ENCODE measurements around the gene PEX1. TPM values are rescaled to one million over a fixed set of nuclear protein-coding genes. Genes with fewer than 3 reads are reported as not detected.

The PEX1 gene
- total RNA-seq, 4 donors from 2014 or later = 17.2 to 29.6 (median 23.1) TPM

- H3K36me3 ChIP-seq = peaks cover 0 to 52% (median 19%) of the 10 kb centered on the region in 4 donors
- TF ChIP-seq EP300 (IDR thresholded peaks at IDR 0.05; ENCODE audit: low read depth) (no peak), POLR2A (IDR thresholded peaks at IDR 0.05) (no peak), POLR2AphosphoS5 (IDR thresholded peaks at IDR 0.05) (no peak), CTCF (IDR thresholded peaks at IDR 0.05) (no peak)
- no peak overlapping the region for H3K4me3 ChIP-seq
- H3K27ac ChIP-seq = no peak overlapping the region
- no peaks in the 10 kb centered on the region for H3K4me1 ChIP-seq
- in situ Hi-C loops (cut with MboI; ENCODE audit: low pct_ligation_motif_present in 1 of 4, low pct_unique_long_range_greater_than_20kb in 1 of 4, low sequenced_read_pairs in 3 of 4) (no loop called here), intact Hi-C loops (cut with DNase I; ENCODE audit: low total_unique reads) (no loop called here)
- 87% methylated on average over 2 of the region's 2 CpGs; no CpG with 5 or more reads in 1 of the 2 donors for WGBS, 2 donors (ENCODE audit: low coverage in 1 of 2)
- no peaks in the 10 kb centered on the region for H3K9me3 ChIP-seq
- no peak for DNase-seq
- H3K27me3 ChIP-seq = no peaks in the 10 kb centered on the region
Measured at GRCh38 chr7:92563345-92563744, 35.0 kb upstream of the PEX1 start.

- H3K4me1 ChIP-seq = no peaks in the 10 kb centered on the region
- DNase-seq = no peak
- intact Hi-C loops (cut with DNase I; ENCODE audit: low total_unique reads) (no loop called here), in situ Hi-C loops (cut with MboI; ENCODE audit: low pct_ligation_motif_present in 1 of 4, low pct_unique_long_range_greater_than_20kb in 1 of 4, low sequenced_read_pairs in 3 of 4) (no loop called here)
- H3K9me3 ChIP-seq = no peaks in the 10 kb centered on the region
- H3K27ac ChIP-seq = no peak overlapping the region
- H3K36me3 ChIP-seq = peaks cover 0 to 30% (median 7%) of the 10 kb centered on the region in 4 donors
- TF ChIP-seq POLR2A (IDR thresholded peaks at IDR 0.05) (no peak), CTCF (IDR thresholded peaks at IDR 0.05) (no peak), EP300 (IDR thresholded peaks at IDR 0.05; ENCODE audit: low read depth) (no peak), POLR2AphosphoS5 (IDR thresholded peaks at IDR 0.05) (no peak)
- no peak overlapping the region for H3K4me3 ChIP-seq
- H3K27me3 ChIP-seq = no peaks in the 10 kb centered on the region
Measured at GRCh38 chr7:92560602-92561001, 32.3 kb upstream of the PEX1 start.

- no peaks in the 10 kb centered on the region for H3K9me3 ChIP-seq
- no peak overlapping the region for H3K4me3 ChIP-seq
- no peak for DNase-seq
- H3K27ac ChIP-seq = no peak overlapping the region
- peaks cover 0 to 16% (median 4%) of the 10 kb centered on the region in 4 donors for H3K36me3 ChIP-seq
- TF ChIP-seq POLR2AphosphoS5 (IDR thresholded peaks at IDR 0.05) (no peak), POLR2A (IDR thresholded peaks at IDR 0.05) (no peak), CTCF (IDR thresholded peaks at IDR 0.05) (no peak), EP300 (IDR thresholded peaks at IDR 0.05; ENCODE audit: low read depth) (no peak)
- in situ Hi-C loops (cut with MboI; ENCODE audit: low pct_ligation_motif_present in 1 of 4, low pct_unique_long_range_greater_than_20kb in 1 of 4, low sequenced_read_pairs in 3 of 4) = no loop called here
- intact Hi-C loops (cut with DNase I; ENCODE audit: low total_unique reads) = no loop called here
- WGBS, 2 donors (ENCODE audit: low coverage in 1 of 2) = 87 to 97% methylated on average over 5 to 7 of the region's 7 CpGs
- H3K27me3 ChIP-seq = no peaks in the 10 kb centered on the region
- no peaks in the 10 kb centered on the region for H3K4me1 ChIP-seq
Measured at GRCh38 chr7:92557808-92558362, 29.6 kb upstream of the PEX1 start.

GRCh38 chr7:92557249-92557648, 28.9 kb upstream of the PEX1 start:
- in situ Hi-C loops (cut with MboI; ENCODE audit: low pct_ligation_motif_present in 1 of 4, low pct_unique_long_range_greater_than_20kb in 1 of 4, low sequenced_read_pairs in 3 of 4) (no loop called here), intact Hi-C loops (cut with DNase I; ENCODE audit: low total_unique reads) (no loop called here)
- no peak for TF ChIP-seq EP300 (IDR thresholded peaks at IDR 0.05; ENCODE audit: low read depth)
- no peak for TF ChIP-seq POLR2A (IDR thresholded peaks at IDR 0.05)
- TF ChIP-seq CTCF (IDR thresholded peaks at IDR 0.05) = no peak
- no peak for TF ChIP-seq POLR2AphosphoS5 (IDR thresholded peaks at IDR 0.05)
- Histone ChIP-seq H3K4me1 (no peaks in the 10 kb centered on the region), H3K27me3 (no peaks in the 10 kb centered on the region), H3K9me3 (no peaks in the 10 kb centered on the region), H3K27ac (no peak overlapping the region), H3K4me3 (no peak overlapping the region), H3K36me3 (peaks cover 0 to 12% (median 1%) of the 10 kb centered on the region in 4 donors)
- DNase-seq = no peak
- 58 to 92% methylated on average over 2 of the region's 2 CpGs for WGBS, 2 donors (ENCODE audit: low coverage in 1 of 2)

Data from transverse colon (tissue), 4 donors.